Suprapubic skin (tissue), 4 donors: ENCODE data around the gene TRIO.

Experiments
- POLR2A ChIP-seq, 2 donors: fragments of 450-650 bp; IDR thresholded peaks; one replicate each; pipeline ENCODE4 v1.6.1; 2017; ENCODE audit warnings: antibody characterized with exemption in 2 of 2, mild to moderate bottlenecking in 2 of 2, moderate library complexity in 2 of 2
- POLR2AphosphoS5 ChIP-seq, 3 donors: sonication (generic); formaldehyde crosslinking; IDR thresholded peaks; one replicate each; pipeline ENCODE4 v1.6.1; 2017; ENCODE audit warnings: antibody characterized with exemption in 3 of 3
- TF ChIP-seq, protein P1 (sequence below), 2 donors: fragments of 200-600 bp in 1 of 2; fragments of 450-650 bp in 1 of 2; sonication (generic) in 1 of 2; IDR thresholded peaks; one replicate each; pipeline ENCODE4 v1.5.1; 2016 to 2019; ENCODE audit warnings: antibody characterized with exemption in 2 of 2, mild to moderate bottlenecking in 1 of 2, moderate library complexity in 1 of 2

DNA sequence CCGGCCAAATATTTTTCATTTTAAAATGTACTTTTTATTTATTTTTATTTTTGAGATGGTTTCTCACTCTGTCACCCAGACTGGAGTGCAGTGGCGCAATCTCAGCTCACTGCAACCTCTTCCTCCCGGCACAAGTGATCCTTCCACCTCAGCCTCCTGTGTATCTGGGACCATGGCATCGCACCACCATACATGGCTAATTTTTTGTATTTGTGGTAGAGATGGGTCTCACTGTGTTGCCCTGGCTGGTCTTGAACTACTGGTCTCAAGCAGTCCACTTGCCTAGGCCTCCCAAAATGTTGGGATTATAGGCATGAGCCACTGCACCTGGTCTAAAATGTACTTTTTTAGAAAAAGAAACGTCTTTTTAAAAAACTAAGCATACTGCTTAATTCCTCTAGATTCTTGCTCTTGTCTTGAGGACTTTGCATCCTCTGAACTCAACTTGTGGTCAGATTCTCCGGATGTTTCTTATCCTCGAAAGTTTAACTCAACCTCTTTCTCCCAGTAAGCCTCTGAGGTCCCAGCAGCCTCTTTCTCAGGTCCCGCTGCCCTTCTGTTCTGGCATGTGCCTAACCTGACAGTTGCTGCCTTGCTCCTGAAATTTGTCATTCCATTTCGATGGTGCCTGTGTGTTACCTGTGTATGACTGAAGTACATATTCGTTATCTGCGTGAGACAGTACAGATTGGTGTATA, 63.0 kb downstream of the TRIO start:
- TF ChIP-seq POLR2A (IDR thresholded peaks at IDR 0.05) = no peak
- TF ChIP-seq, protein P1, sequence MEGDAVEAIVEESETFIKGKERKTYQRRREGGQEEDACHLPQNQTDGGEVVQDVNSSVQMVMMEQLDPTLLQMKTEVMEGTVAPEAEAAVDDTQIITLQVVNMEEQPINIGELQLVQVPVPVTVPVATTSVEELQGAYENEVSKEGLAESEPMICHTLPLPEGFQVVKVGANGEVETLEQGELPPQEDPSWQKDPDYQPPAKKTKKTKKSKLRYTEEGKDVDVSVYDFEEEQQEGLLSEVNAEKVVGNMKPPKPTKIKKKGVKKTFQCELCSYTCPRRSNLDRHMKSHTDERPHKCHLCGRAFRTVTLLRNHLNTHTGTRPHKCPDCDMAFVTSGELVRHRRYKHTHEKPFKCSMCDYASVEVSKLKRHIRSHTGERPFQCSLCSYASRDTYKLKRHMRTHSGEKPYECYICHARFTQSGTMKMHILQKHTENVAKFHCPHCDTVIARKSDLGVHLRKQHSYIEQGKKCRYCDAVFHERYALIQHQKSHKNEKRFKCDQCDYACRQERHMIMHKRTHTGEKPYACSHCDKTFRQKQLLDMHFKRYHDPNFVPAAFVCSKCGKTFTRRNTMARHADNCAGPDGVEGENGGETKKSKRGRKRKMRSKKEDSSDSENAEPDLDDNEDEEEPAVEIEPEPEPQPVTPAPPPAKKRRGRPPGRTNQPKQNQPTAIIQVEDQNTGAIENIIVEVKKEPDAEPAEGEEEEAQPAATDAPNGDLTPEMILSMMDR (IDR thresholded peaks at IDR 0.05) = no peak
- no peak for TF ChIP-seq POLR2AphosphoS5 (IDR thresholded peaks at IDR 0.05)
